OCI-LY1 (cell line): ENCODE measurements around the gene DDX10.

Experiments used
- EZH2 ChIP-seq: fragments of 200-600 bp; sonication (generic), shearing (Covaris generic); IDR thresholded peaks from 2 replicates; pipeline ENCODE4 v1.8.0; 2017; ENCODE audit warnings: borderline replicate concordance, mixed run types, mild to moderate bottlenecking, antibody characterized with exemption, low read length, moderate library complexity, mixed read lengths
- TF ChIP-seq, protein P1 (sequence below): fragments of 200-600 bp; sonication (generic), shearing (Covaris generic); IDR thresholded peaks from 2 replicates; pipeline ENCODE4 v1.5.1; 2017; ENCODE audit warnings: mild to moderate bottlenecking, antibody characterized with exemption, low read length, moderate library complexity, mixed read lengths

DNA sequence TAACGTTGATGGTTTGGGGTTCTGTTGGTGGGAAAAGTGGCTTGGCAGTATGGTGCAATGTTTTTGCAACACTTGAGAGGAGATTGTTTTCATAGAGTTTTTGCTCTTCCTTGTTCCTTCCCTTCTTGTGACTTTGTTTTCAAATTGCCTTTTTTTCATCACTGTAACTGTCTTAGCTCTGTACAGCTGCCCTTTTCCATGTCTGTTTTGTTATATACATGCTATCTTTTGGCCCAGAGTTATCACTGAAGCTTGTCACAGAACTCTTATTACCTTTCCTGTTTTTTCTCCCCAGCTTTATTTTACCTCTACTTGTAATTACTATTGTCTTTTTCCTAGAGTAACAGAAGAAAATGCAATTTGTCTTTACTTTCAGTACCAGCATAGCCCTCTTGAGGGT, 154.1 kb downstream of the DDX10 start:
- TF ChIP-seq EZH2: no peak
- TF ChIP-seq, protein P1, sequence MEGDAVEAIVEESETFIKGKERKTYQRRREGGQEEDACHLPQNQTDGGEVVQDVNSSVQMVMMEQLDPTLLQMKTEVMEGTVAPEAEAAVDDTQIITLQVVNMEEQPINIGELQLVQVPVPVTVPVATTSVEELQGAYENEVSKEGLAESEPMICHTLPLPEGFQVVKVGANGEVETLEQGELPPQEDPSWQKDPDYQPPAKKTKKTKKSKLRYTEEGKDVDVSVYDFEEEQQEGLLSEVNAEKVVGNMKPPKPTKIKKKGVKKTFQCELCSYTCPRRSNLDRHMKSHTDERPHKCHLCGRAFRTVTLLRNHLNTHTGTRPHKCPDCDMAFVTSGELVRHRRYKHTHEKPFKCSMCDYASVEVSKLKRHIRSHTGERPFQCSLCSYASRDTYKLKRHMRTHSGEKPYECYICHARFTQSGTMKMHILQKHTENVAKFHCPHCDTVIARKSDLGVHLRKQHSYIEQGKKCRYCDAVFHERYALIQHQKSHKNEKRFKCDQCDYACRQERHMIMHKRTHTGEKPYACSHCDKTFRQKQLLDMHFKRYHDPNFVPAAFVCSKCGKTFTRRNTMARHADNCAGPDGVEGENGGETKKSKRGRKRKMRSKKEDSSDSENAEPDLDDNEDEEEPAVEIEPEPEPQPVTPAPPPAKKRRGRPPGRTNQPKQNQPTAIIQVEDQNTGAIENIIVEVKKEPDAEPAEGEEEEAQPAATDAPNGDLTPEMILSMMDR: no peak
